PC-9 (cell line): ENCODE data around the gene EHD4.

Experiments
- CTCF ChIP-seq: fragments of 200-600 bp; sonication (generic); conservative IDR thresholded peaks from 2 replicates; pipeline ENCODE4 v1.6.1; 2017; ENCODE audit warnings: mixed run types, antibody characterized with exemption, mild to moderate bottlenecking, moderate library complexity
- EZH2 ChIP-seq: fragments of 200-600 bp; sonication (generic); IDR thresholded peaks from 2 replicates; pipeline ENCODE4 v1.8.0; 2017; ENCODE audit warnings: antibody characterized with exemption, low read depth

DNA sequence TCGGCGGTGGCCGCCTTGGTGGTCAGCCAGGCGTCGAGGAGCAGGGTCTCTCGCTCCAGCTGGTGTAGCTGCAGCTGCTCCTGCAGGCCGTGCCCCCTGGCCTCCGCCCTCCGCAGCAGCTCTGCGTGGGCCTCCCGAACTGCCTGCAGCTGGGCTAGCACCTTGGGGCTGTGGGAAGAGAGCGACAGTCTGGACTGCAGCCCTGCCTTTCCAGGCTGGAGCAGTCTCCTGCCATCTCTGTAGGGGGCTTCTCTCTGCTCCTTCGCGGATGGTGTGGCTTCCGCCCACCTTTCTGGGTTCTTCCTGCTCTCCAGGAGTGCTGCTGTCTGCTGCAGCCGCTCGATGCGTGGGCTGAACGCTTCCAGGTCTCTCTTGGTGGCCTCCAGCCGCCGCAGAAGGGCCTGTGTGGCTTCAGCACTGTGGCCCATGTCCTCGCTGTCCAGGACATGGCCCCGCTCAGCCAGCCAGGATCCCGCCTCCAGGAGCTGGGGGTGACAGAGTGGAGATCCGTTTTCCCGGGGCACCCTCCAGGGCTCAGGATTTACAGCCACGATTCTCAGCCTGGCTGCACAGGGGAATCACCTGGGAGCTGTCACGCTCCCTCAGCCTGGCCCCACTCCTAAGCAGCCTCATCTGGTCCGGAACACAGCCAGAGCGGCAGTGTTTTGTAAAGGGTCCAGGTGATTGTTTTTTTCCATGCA, 116.9 kb downstream of the EHD4 start:
- TF ChIP-seq EZH2 (no peak), CTCF (no peak)
